Trophoblast cell (in vitro differentiated cells and primary cell): ENCODE results near the gene GDF11.
A peak's percentile ranks its signal among the peaks of the same experiment; 100 is the strongest.

Experiments
- DNase-seq, 2 donors: peaks; one replicate each; pipeline ENCODE4 v3.0.0-alpha.2; 2016
- H2AFZ ChIP-seq: 2 replicates; pipeline ENCODE4 v1.6.1; 2013; ENCODE audit warnings: low read length, moderate library complexity, mild to moderate bottlenecking; ENCODE audit not compliant: insufficient read depth, poor library complexity
- H2AK5ac ChIP-seq: 2 replicates; pipeline ENCODE4 v1.6.1; 2013; ENCODE audit warnings: mild to moderate bottlenecking, low read length
- H2BK120ac ChIP-seq: 2 replicates; pipeline ENCODE4 v1.6.1; 2013; ENCODE audit warnings: low read length, mild to moderate bottlenecking, moderate library complexity; ENCODE audit not compliant: insufficient read depth, poor library complexity
- H2BK12ac ChIP-seq: 2 replicates; pipeline ENCODE4 v1.6.1; 2013; ENCODE audit warnings: mild to moderate bottlenecking, low read length, moderate library complexity
- H2BK5ac ChIP-seq: 2 replicates; pipeline ENCODE4 v1.6.1; 2013; ENCODE audit warnings: low read length, low read depth, moderate library complexity, mild to moderate bottlenecking; ENCODE audit not compliant: poor library complexity
- H3K14ac ChIP-seq: 2 replicates; pipeline ENCODE4 v1.6.1; 2013; ENCODE audit warnings: mild to moderate bottlenecking, low read length
- H3K18ac ChIP-seq: 2 replicates; pipeline ENCODE4 v1.6.1; 2013; ENCODE audit warnings: mild to moderate bottlenecking, low read length
- H3K23ac ChIP-seq: 2 replicates; pipeline ENCODE4 v1.6.1; 2013; ENCODE audit warnings: low read length
- H3K27ac ChIP-seq: 2 replicates; pipeline ENCODE4 v1.5.1; 2013; ENCODE audit warnings: low read depth, mild to moderate bottlenecking, inconsistent platforms, low read length, moderate library complexity
- H3K27me3 ChIP-seq: 2 replicates; pipeline ENCODE4 v1.6.1; 2013; ENCODE audit warnings: inconsistent platforms, mild to moderate bottlenecking, low read length, moderate library complexity; ENCODE audit not compliant: insufficient read depth
- H3K36me3 ChIP-seq, 2 experiments: 1 replicate in 1 of 2; 2 replicates in 1 of 2; pipeline ENCODE4 v1.6.1; 2013; ENCODE audit warnings: low read length in 2 of 2, mild to moderate bottlenecking in 2 of 2, moderate library complexity in 1 of 2; ENCODE audit not compliant: insufficient read depth in 2 of 2, control insufficient read depth in 1 of 2
- H3K4ac ChIP-seq: 2 replicates; pipeline ENCODE4 v1.6.1; 2013; ENCODE audit warnings: low read depth, mild to moderate bottlenecking, low read length, moderate library complexity
- H3K4me1 ChIP-seq, 2 experiments: 1 replicate in 1 of 2; 2 replicates in 1 of 2; pipeline ENCODE4 v1.6.1; 2013; ENCODE audit warnings: low read length in 2 of 2, mild to moderate bottlenecking in 2 of 2, moderate library complexity in 1 of 2; ENCODE audit not compliant: insufficient read depth in 2 of 2, control insufficient read depth in 1 of 2
- H3K4me2 ChIP-seq: 2 replicates; pipeline ENCODE4 v1.6.1; 2013; ENCODE audit warnings: inconsistent platforms, mild to moderate bottlenecking, low read length, moderate library complexity
- H3K4me3 ChIP-seq: 2 replicates; pipeline ENCODE4 v1.5.1; 2013; ENCODE audit warnings: mild to moderate bottlenecking, low read depth, low read length, inconsistent platforms
- H3K79me1 ChIP-seq: one replicate; pipeline ENCODE4 v1.6.1; 2013; ENCODE audit warnings: low read length
- H3K79me2 ChIP-seq: 2 replicates; pipeline ENCODE4 v1.6.1; 2013; ENCODE audit warnings: low read length, mild to moderate bottlenecking; ENCODE audit not compliant: control insufficient read depth, insufficient read depth, poor library complexity
- H3K9ac ChIP-seq: 2 replicates; pipeline ENCODE4 v1.6.1; 2013; ENCODE audit warnings: mild to moderate bottlenecking, low read length
- H3K9me3 ChIP-seq: 2 replicates; pipeline ENCODE4 v1.6.1; 2013; ENCODE audit warnings: low read depth, mild to moderate bottlenecking, control low read depth, inconsistent platforms, low read length; ENCODE audit not compliant: insufficient read depth
- H4K12ac ChIP-seq: 2 replicates; pipeline ENCODE4 v1.6.1; 2013; ENCODE audit warnings: low read depth, mild to moderate bottlenecking, low read length, moderate library complexity
- H4K8ac ChIP-seq: 2 replicates; pipeline ENCODE4 v1.6.1; 2013; ENCODE audit warnings: low read depth, mild to moderate bottlenecking, low read length, moderate library complexity
- H4K91ac ChIP-seq: one replicate; pipeline ENCODE4 v1.6.1; 2013; ENCODE audit warnings: low read depth, mild to moderate bottlenecking, low read length, moderate library complexity
- WGBS: extraction: QIAGEN DNeasy Blood & Tissue Kit; methylation state at CpG from one replicate; pipeline ENCODE4 v1.1.7; 2013; ENCODE audit warnings: missing lambda C conversion rate; ENCODE audit not compliant: insufficient read length, insufficient coverage; ENCODE audit errors: extremely low coverage; 5-methylcytosine and 5-hydroxymethylcytosine counted together

Gene GDF11

GRCh38 chr12:55789171-55789570 is 46.2 kb downstream of the GDF11 start:
- Histone ChIP-seq H3K27me3 (no peaks in the 10 kb centered on the region), H2BK12ac (no peak overlapping the region), H3K79me2 (no peaks in the 10 kb centered on the region), H4K8ac (no peak overlapping the region), H3K4me1 (no peaks in the 10 kb centered on the region), H4K91ac (no peak overlapping the region), H3K4me2 (no peak overlapping the region), H3K4me3 (no peak overlapping the region), H3K23ac (peak overlapping the region; percentile 81), H3K18ac (no peak overlapping the region), H3K9ac (no peak overlapping the region), H2AK5ac (no peak overlapping the region), H4K12ac (no peak overlapping the region), H2AFZ (no peak overlapping the region), H3K79me1 (no peaks in the 10 kb centered on the region), H3K9me3 (peaks cover 2% of the 10 kb centered on the region), H3K36me3 (peaks cover 32 to 42% of the 10 kb centered on the region in 2 experiments), H3K27ac (no peak overlapping the region), H3K4ac (no peak overlapping the region), H2BK120ac (no peak overlapping the region), H2BK5ac (no peak overlapping the region), H3K14ac (no peak overlapping the region)
- DNase-seq = no peak
- no CpG with 5 or more reads among the region's 2 CpGs for WGBS

GRCh38 chr12:55789893-55790292 is 47.0 kb downstream of the GDF11 start:
- Histone ChIP-seq H3K79me2 (no peaks in the 10 kb centered on the region), H4K12ac (no peak overlapping the region), H3K36me3 (peaks cover 35 to 47% of the 10 kb centered on the region in 2 experiments), H3K4ac (no peak overlapping the region), H3K4me1 (no peaks in the 10 kb centered on the region), H3K14ac (no peak overlapping the region), H3K4me2 (no peak overlapping the region), H3K27me3 (no peaks in the 10 kb centered on the region), H3K4me3 (no peak overlapping the region), H3K27ac (no peak overlapping the region), H3K79me1 (no peaks in the 10 kb centered on the region), H3K23ac (no peak overlapping the region), H2AFZ (no peak overlapping the region), H2BK5ac (no peak overlapping the region), H2BK12ac (no peak overlapping the region), H3K9ac (no peak overlapping the region), H3K9me3 (peaks cover 2% of the 10 kb centered on the region), H4K8ac (no peak overlapping the region), H3K18ac (no peak overlapping the region), H4K91ac (no peak overlapping the region), H2BK120ac (no peak overlapping the region), H2AK5ac (no peak overlapping the region)
- no peak for DNase-seq
- WGBS = no CpG with 5 or more reads among the region's 4 CpGs

DNA sequence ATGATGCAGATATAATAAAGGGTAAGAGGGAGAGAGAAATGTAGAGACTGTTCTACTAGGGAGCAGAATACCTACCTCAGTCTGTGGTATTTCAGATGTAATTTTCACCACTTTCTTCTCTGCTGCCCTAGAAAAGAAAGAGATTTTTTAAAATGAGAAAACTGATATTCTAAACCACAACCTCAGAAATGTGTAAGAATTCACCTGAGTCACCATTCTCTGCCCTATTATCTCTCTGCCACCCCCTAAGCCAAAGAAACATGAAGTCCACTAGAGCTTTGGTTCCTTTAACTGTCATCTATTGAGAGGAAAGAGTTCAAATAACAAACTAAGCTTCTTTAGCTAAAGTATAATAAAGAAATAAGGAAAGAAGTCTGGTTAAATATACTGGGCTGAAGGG is 53.0 kb downstream of the GDF11 start:
- no peak overlapping the region for H3K23ac ChIP-seq
- H4K8ac ChIP-seq = no peak overlapping the region
- H3K14ac ChIP-seq = no peak overlapping the region
- H4K12ac ChIP-seq = no peak overlapping the region
- H3K27me3 ChIP-seq = no peaks in the 10 kb centered on the region
- no peak overlapping the region for H3K4me3 ChIP-seq
- DNase-seq = no peak
- H3K79me2 ChIP-seq = no peaks in the 10 kb centered on the region
- no peak overlapping the region for H2AK5ac ChIP-seq
- H3K4me2 ChIP-seq = no peak overlapping the region
- no peak overlapping the region for H2BK12ac ChIP-seq
- H3K18ac ChIP-seq = no peak overlapping the region
- no peaks in the 10 kb centered on the region for H3K4me1 ChIP-seq
- no peak overlapping the region for H2BK120ac ChIP-seq
- H4K91ac ChIP-seq = no peak overlapping the region
- no peak overlapping the region for H3K27ac ChIP-seq
- H2BK5ac ChIP-seq = no peak overlapping the region
- H3K9me3 ChIP-seq = peaks cover 2% of the 10 kb centered on the region
- no peak overlapping the region for H2AFZ ChIP-seq
- H3K9ac ChIP-seq = no peak overlapping the region
- no peak overlapping the region for H3K4ac ChIP-seq
- H3K79me1 ChIP-seq = no peaks in the 10 kb centered on the region
- H3K36me3 ChIP-seq = peaks cover 24 to 31% of the 10 kb centered on the region in 2 experiments

- H2AFZ ChIP-seq = no peak overlapping the region
These were observed 54.1 kb downstream of the GDF11 start for GRCh38 chr12:55797068-55797467.

More at GRCh38 chr12:55797068-55797467, 54.1 kb downstream of the GDF11 start:
- no peak overlapping the region for H4K12ac ChIP-seq
- H3K27me3 ChIP-seq = no peaks in the 10 kb centered on the region
- H3K14ac ChIP-seq = no peak overlapping the region
- H3K27ac ChIP-seq = no peak overlapping the region
- no peak overlapping the region for H3K4me2 ChIP-seq
- no peaks in the 10 kb centered on the region for H3K4me1 ChIP-seq
- no peak overlapping the region for H3K4me3 ChIP-seq
- no peak overlapping the region for H2BK5ac ChIP-seq
- no peaks in the 10 kb centered on the region for H3K79me2 ChIP-seq
- no peak overlapping the region for H4K91ac ChIP-seq
- H3K4ac ChIP-seq = no peak overlapping the region
- H3K79me1 ChIP-seq = no peaks in the 10 kb centered on the region
- peaks cover 2% of the 10 kb centered on the region for H3K9me3 ChIP-seq
- H2AK5ac ChIP-seq = no peak overlapping the region
- DNase-seq = peak; percentile 23 to 60
- no peak overlapping the region for H3K23ac ChIP-seq
- no peak overlapping the region for H2BK120ac ChIP-seq
- no peak overlapping the region for H3K18ac ChIP-seq
- no peak overlapping the region for H4K8ac ChIP-seq
- no peak overlapping the region for H3K9ac ChIP-seq
- no peak overlapping the region for H2BK12ac ChIP-seq
- no CpG with 5 or more reads among the region's 5 CpGs for WGBS
- H3K36me3 ChIP-seq = peaks cover 28 to 35% of the 10 kb centered on the region in 2 experiments
